GM19455 (cell line): Measurements from ENCODE around the gene GJA9.
"Not testable (repeated sequence)": the region's sequence is repeated elsewhere in the genome, so short reads cannot be mapped to it uniquely, and the experiment has no call there.

Experiments
- ATAC-seq: cut with Tn5 transposase; IDR thresholded peaks from one replicate; pipeline ENCODE4 v1.9.1; 2021; ENCODE audit not compliant: unreplicated experiment

The GJA9 gene

GRCh38 chr1:38881487-38881886, at the start of gene GJA9:
GJA9 (minus strand) TSS chr1:38881587; CDS start chr1:38876098, 5,489 bp downstream.
- no peak for ATAC-seq

GRCh38 chr1:38929476-38929875, 48.1 kb upstream of the GJA9 start:
- no peak for ATAC-seq

GRCh38 chr1:38929054-38929453, 47.7 kb upstream of the GJA9 start:
- no peak for ATAC-seq

GRCh38 chr1:38926091-38926490, 44.7 kb upstream of the GJA9 start:
- no peak for ATAC-seq

- no peak for ATAC-seq
These were observed 44.0 kb upstream of the GJA9 start for GRCh38 chr1:38925391-38925790.

- no peak for ATAC-seq
These were observed 42.2 kb upstream of the GJA9 start for GRCh38 chr1:38923607-38924006.

GRCh38 chr1:38919130-38919529, 37.7 kb upstream of the GJA9 start:
- ATAC-seq: no peak

GRCh38 chr1:38918568-38918967, 37.2 kb upstream of the GJA9 start:
- no peak for ATAC-seq

- ATAC-seq: no peak
These were observed 36.4 kb upstream of the GJA9 start for GRCh38 chr1:38917772-38918171.

- ATAC-seq: no peak
These were observed 36.0 kb upstream of the GJA9 start for GRCh38 chr1:38917337-38917736.

- ATAC-seq: no peak
These were observed 34.1 kb upstream of the GJA9 start for GRCh38 chr1:38915352-38915948.

GRCh38 chr1:38914908-38915307, 33.5 kb upstream of the GJA9 start:
- ATAC-seq: not testable (repeated sequence)

GRCh38 chr1:38908821-38909220, 27.4 kb upstream of the GJA9 start:
- ATAC-seq: no peak

- ATAC-seq: no peak
These were observed 24.6 kb upstream of the GJA9 start for GRCh38 chr1:38905985-38906384.

GRCh38 chr1:38899560-38899959, 18.2 kb upstream of the GJA9 start:
- no peak for ATAC-seq

GRCh38 chr1:38898653-38899230, 17.4 kb upstream of the GJA9 start:
- no peak for ATAC-seq

- ATAC-seq: no peak
These were observed 14.8 kb upstream of the GJA9 start for GRCh38 chr1:38896169-38896568.

GRCh38 chr1:38892976-38893375, 11.6 kb upstream of the GJA9 start:
- no peak for ATAC-seq

- no peak for ATAC-seq
These were observed 10.4 kb upstream of the GJA9 start for GRCh38 chr1:38891753-38892152.

- no peak for ATAC-seq
These were observed 8.2 kb upstream of the GJA9 start for GRCh38 chr1:38889589-38889988.

GRCh38 chr1:38888423-38889333, 7.3 kb upstream of the GJA9 start:
- no peak for ATAC-seq

GRCh38 chr1:38885092-38885491, 3.7 kb upstream of the GJA9 start:
- ATAC-seq: no peak
